ENCODE data around the gene ANKRD29. TPM values are rescaled to one million over a fixed set of nuclear protein-coding genes. Genes with fewer than 3 reads are reported as not detected.

ANKRD29 gene
- total and polyA plus RNA-seq, 9 of the 15 experiments (the other 6 are each of a cell fraction or from before 2014, with no cell fraction given), result 0.36 TPM; not detected in 8

DNA sequence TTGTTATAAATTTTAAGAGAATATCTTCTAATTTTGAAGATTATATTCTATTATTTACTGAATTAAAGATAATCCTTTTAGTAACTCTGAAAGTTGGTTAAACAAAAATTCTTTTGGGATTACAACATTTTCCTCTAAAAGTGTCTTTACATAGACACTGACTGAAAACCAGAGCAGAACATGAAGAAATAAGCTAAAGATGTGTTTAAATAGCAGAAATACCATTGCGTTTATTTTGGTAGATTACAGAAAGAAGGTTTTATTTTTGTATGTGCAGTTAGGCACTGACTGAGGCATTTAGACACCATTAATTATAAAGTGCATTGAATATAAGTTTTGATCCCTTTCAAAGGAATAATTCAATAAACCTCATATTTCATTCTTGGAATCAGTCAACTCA lies 62.9 kb downstream of the ANKRD29 start:
- Histone ChIP-seq H3K9me3 (replicated peaks; ENCODE audit: control insufficient read depth, insufficient read depth, low read depth, low read length) (no peaks in the 10 kb centered on the region), H2AFZ (ENCODE audit: low read depth, low read length) (no peak overlapping the region), H3K9me1 (ENCODE audit: control insufficient read depth, insufficient read depth, low read length) (no peaks in the 10 kb centered on the region), H3K4me3 (no peak overlapping the region), H3K4me1 (replicated peaks in 1 of 2; ENCODE audit: control insufficient read depth in 2 of 2, insufficient read depth in 2 of 2, low read length in 2 of 2) (no peaks in the 10 kb centered on the region), H3K36me3 (ENCODE audit: control insufficient read depth, insufficient read depth, low read length) (no peaks in the 10 kb centered on the region), H3K27me3 (ENCODE audit: control insufficient read depth in 2 of 2, insufficient read depth in 2 of 2, low read length in 2 of 2) (peaks cover 25 to 28% of the 10 kb centered on the region in 2 experiments), H3K27ac (ENCODE audit: extremely low read depth, low read depth, low read length) (no peak overlapping the region), H3K9ac (ENCODE audit: insufficient read depth in 1 of 2, low read depth in 2 of 2, low read length in 2 of 2) (no peak overlapping the region), H4K20me1 (replicated peaks; ENCODE audit: control insufficient read depth, insufficient read depth, low read length) (no peaks in the 10 kb centered on the region), H3K79me2 (ENCODE audit: control insufficient read depth, insufficient read depth, low read length) (no peaks in the 10 kb centered on the region), H3K4me2 (ENCODE audit: insufficient read depth, low read length) (no peak overlapping the region)
- 0% methylated on average over 1 of the region's 1 CpG for WGBS (ENCODE audit: insufficient coverage, low coverage, missing lambda C conversion rate)
- in situ Hi-C loops (cut with MboI), result no loop called here
- TF ChIP-seq POLR2B (IDR thresholded peaks at IDR 0.05; ENCODE audit: low read depth, partially characterized antibody) (no peak), ASH1L (IDR thresholded peaks at IDR 0.05; ENCODE audit: borderline replicate concordance, low read depth, partially characterized antibody) (no peak), ZSCAN29 (IDR thresholded peaks at IDR 0.05) (no peak), HMG20A (CRISPR knock-in tag; conservative IDR thresholded peaks at IDR 0.05) (no peak), SETDB1 (IDR thresholded peaks at IDR 0.05; ENCODE audit: low read length) (no peak), TCF15 (CRISPR knock-in tag; IDR thresholded peaks at IDR 0.05) (no peak), CCNT2 (IDR thresholded peaks at IDR 0.05; ENCODE audit: borderline replicate concordance, extremely low read depth, insufficient read length, low read depth, low read length) (no peak)
- TF ChIP-seq, protein P1, sequence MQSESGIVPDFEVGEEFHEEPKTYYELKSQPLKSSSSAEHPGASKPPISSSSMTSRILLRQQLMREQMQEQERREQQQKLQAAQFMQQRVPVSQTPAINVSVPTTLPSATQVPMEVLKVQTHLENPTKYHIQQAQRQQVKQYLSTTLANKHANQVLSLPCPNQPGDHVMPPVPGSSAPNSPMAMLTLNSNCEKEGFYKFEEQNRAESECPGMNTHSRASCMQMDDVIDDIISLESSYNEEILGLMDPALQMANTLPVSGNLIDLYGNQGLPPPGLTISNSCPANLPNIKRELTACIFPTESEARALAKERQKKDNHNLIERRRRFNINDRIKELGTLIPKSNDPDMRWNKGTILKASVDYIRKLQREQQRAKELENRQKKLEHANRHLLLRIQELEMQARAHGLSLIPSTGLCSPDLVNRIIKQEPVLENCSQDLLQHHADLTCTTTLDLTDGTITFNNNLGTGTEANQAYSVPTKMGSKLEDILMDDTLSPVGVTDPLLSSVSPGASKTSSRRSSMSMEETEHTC (IDR thresholded peaks at IDR 0.05), result no peak
- ChIA-PET CTCF (ENCODE audit: low intra/inter-chr PET ratio) (no interaction called here), POLR2A (no interaction called here)
- intact Hi-C loops (cut with micrococcal nuclease), result no loop called here
- ATAC-seq, result no peak
- BruUV-seq (replicated peaks), result no TSS peak
- DNase-seq (ENCODE audit: extremely low read depth in 1 of 4, low spot score in 3 of 4), result no peak
- no peak for FAIRE-seq
